Measurements from ENCODE around the gene PHF2. TPM values are rescaled to one million over a fixed set of nuclear protein-coding genes. Genes with fewer than 3 reads are reported as not detected.

PHF2 gene
- total RNA-seq, 2 experiments from 2014 or later, result 20.6 to 23.7 TPM

DNA sequence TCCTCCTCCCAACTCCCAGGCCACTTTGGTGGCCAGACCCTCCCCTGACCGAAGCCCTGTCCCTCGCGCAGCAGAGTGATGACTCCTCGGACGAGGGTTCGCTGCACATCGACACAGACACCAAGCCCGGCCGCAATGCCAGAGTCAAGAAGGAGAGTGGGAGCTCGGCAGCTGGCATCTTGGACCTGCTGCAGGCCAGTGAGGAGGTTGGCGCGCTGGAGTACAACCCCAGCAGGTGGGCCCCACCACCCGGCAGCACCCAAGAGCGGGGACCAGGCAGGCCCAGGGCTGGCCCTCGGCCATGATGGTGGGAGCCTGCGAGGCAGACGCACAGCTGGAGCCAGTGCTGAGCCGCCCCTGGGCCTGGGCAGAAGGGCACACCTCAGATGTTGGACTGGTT is 90.6 kb downstream of the PHF2 start:
- BruUV-seq (replicated peaks), result no TSS peak
- TF ChIP-seq CTCF (conservative IDR thresholded peaks at IDR 0.05; ENCODE audit: low read length), result no peak
- TF ChIP-seq EZH2phosphoT487 (IDR thresholded peaks at IDR 0.05; ENCODE audit: borderline replicate concordance, low read depth, low read length), result no peak
- Histone ChIP-seq H3K36me3 (ENCODE audit: insufficient read depth, low read length) (no peaks in the 10 kb centered on the region), H4K20me1 (ENCODE audit: insufficient read depth, low read length) (no peaks in the 10 kb centered on the region), H3K9me3 (ENCODE audit: low read length) (no peaks in the 10 kb centered on the region), H3K4me2 (ENCODE audit: low read length) (no peak overlapping the region), H3K27ac (ENCODE audit: low read depth, low read length, poor library complexity, severe bottlenecking) (no peak overlapping the region), H3K4me3 (ENCODE audit: low read depth, low read length, poor library complexity, severe bottlenecking) (no peak overlapping the region), H3K79me2 (ENCODE audit: insufficient read depth, low read depth, low read length) (no peaks in the 10 kb centered on the region), H3K9me2 (ENCODE audit: insufficient read depth, low read length) (no peaks in the 10 kb centered on the region), H2AFZ (ENCODE audit: low read length) (no peak overlapping the region), H3K4me1 (ENCODE audit: insufficient read depth, low read length, poor library complexity, severe bottlenecking) (no peaks in the 10 kb centered on the region)
- CTCF ChIA-PET (ENCODE audit: unreplicated experiment), result no interaction called here
- DNase-seq (ENCODE audit: low spot score), result no peak
- POLR2A ChIA-PET, result no interaction called here
- intact Hi-C loops (cut with micrococcal nuclease; ENCODE audit: unreplicated experiment), result no loop called here

DNA sequence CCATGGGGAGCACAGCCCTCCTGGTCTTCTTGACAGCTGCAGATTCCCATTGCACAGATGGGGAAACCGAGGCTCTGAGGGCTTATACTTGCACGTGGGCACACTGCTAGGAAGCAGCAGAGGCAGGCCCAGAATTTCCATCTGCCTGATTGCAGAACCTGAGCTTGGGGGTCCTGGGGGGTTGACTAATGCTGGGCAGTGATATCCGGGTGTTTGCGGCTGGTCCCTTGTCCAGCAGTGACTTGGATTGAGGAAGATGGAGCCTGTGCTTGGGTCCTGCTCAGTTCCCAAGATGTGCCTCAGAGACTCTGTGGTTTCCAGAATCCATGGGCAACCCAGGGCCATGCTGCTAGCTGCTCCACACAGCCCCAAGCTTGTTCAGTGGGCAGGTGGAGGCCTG is 91.2 kb downstream of the PHF2 start:
- POLR2A ChIA-PET, result no interaction called here
- CTCF ChIA-PET (ENCODE audit: unreplicated experiment), result no interaction called here
- H3K79me2 ChIP-seq (ENCODE audit: insufficient read depth, low read depth, low read length), result no peaks in the 10 kb centered on the region
- no peak overlapping the region for H2AFZ ChIP-seq (ENCODE audit: low read length)
- H4K20me1 ChIP-seq (ENCODE audit: insufficient read depth, low read length), result no peaks in the 10 kb centered on the region
- no peaks in the 10 kb centered on the region for H3K9me3 ChIP-seq (ENCODE audit: low read length)
- BruUV-seq (replicated peaks), result no TSS peak
- TF ChIP-seq EZH2phosphoT487 (IDR thresholded peaks at IDR 0.05; ENCODE audit: borderline replicate concordance, low read depth, low read length) (no peak), CTCF (conservative IDR thresholded peaks at IDR 0.05; ENCODE audit: low read length) (no peak)
- no peak overlapping the region for H3K27ac ChIP-seq (ENCODE audit: low read depth, low read length, poor library complexity, severe bottlenecking)
- no peaks in the 10 kb centered on the region for H3K9me2 ChIP-seq (ENCODE audit: insufficient read depth, low read length)
- H3K4me2 ChIP-seq (ENCODE audit: low read length), result no peak overlapping the region
- intact Hi-C loops (cut with micrococcal nuclease; ENCODE audit: unreplicated experiment), result no loop called here
- H3K4me1 ChIP-seq (ENCODE audit: insufficient read depth, low read length, poor library complexity, severe bottlenecking), result no peaks in the 10 kb centered on the region
- DNase-seq (ENCODE audit: low spot score), result no peak
- H3K36me3 ChIP-seq (ENCODE audit: insufficient read depth, low read length), result no peaks in the 10 kb centered on the region
- H3K4me3 ChIP-seq (ENCODE audit: low read depth, low read length, poor library complexity, severe bottlenecking), result no peak overlapping the region

- intact Hi-C loops (cut with micrococcal nuclease; ENCODE audit: unreplicated experiment), result no loop called here
- ChIA-PET POLR2A (no interaction called here), CTCF (ENCODE audit: unreplicated experiment) (no interaction called here)
- Histone ChIP-seq H3K36me3 (ENCODE audit: insufficient read depth, low read length) (no peaks in the 10 kb centered on the region), H3K9me3 (ENCODE audit: low read length) (no peaks in the 10 kb centered on the region), H3K4me3 (ENCODE audit: low read depth, low read length, poor library complexity, severe bottlenecking) (no peak overlapping the region), H3K79me2 (ENCODE audit: insufficient read depth, low read depth, low read length) (no peaks in the 10 kb centered on the region), H3K9me2 (ENCODE audit: insufficient read depth, low read length) (no peaks in the 10 kb centered on the region), H3K4me2 (ENCODE audit: low read length) (no peak overlapping the region), H4K20me1 (ENCODE audit: insufficient read depth, low read length) (no peaks in the 10 kb centered on the region), H3K4me1 (ENCODE audit: insufficient read depth, low read length, poor library complexity, severe bottlenecking) (no peaks in the 10 kb centered on the region), H3K27ac (ENCODE audit: low read depth, low read length, poor library complexity, severe bottlenecking) (no peak overlapping the region), H2AFZ (ENCODE audit: low read length) (no peak overlapping the region)
- no peak for DNase-seq (ENCODE audit: low spot score)
- TF ChIP-seq EZH2phosphoT487 (IDR thresholded peaks at IDR 0.05; ENCODE audit: borderline replicate concordance, low read depth, low read length) (no peak), CTCF (conservative IDR thresholded peaks at IDR 0.05; ENCODE audit: low read length) (no peak)
- BruUV-seq (replicated peaks), result no TSS peak
Measured at GRCh38 chr9:93668261-93668871, 92.0 kb downstream of the PHF2 start.
